HEK293 (cell line): ENCODE measurements around the gene CTBP1.

Source experiments
- CTCF ChIP-seq: fragments of 450-650 bp; formaldehyde crosslinking; IDR thresholded peaks from 2 replicates; pipeline ENCODE4 v1.5.1; 2016; ENCODE audit warnings: missing biosample characterization, missing genetic modification characterization
- INSM2 ChIP-seq: fragments of 450-650 bp; formaldehyde crosslinking; IDR thresholded peaks from 2 replicates; pipeline ENCODE4 v1.5.1; 2016; ENCODE audit warnings: missing biosample characterization, missing genetic modification characterization
- YY1 ChIP-seq: fragments of 450-650 bp; formaldehyde crosslinking; IDR thresholded peaks from 2 replicates; pipeline ENCODE4 v1.5.1; 2018; ENCODE audit warnings: missing biosample characterization, missing genetic modification characterization
- ZBTB49 ChIP-seq: fragments of 450-650 bp; formaldehyde crosslinking; IDR thresholded peaks from 2 replicates; pipeline ENCODE4 v1.5.1; 2016; ENCODE audit warnings: missing biosample characterization, missing genetic modification characterization, low read depth
- ZFP3 ChIP-seq: fragments of 450-650 bp; formaldehyde crosslinking; IDR thresholded peaks from 2 replicates; pipeline ENCODE4 v1.5.1; 2016; ENCODE audit warnings: low read depth, missing biosample characterization, missing genetic modification characterization
- ZNF121 ChIP-seq: fragments of 450-650 bp; formaldehyde crosslinking; IDR thresholded peaks from 2 replicates; pipeline ENCODE4 v1.5.1; 2016; ENCODE audit warnings: missing biosample characterization, missing genetic modification characterization
- ZNF239 ChIP-seq: fragments of 450-650 bp; formaldehyde crosslinking; IDR thresholded peaks from 2 replicates; pipeline ENCODE4 v1.5.1; 2016; ENCODE audit warnings: missing biosample characterization, missing genetic modification characterization
- ZNF416 ChIP-seq: fragments of 450-650 bp; formaldehyde crosslinking; IDR thresholded peaks from 2 replicates; pipeline ENCODE4 v1.5.1; 2016; ENCODE audit warnings: missing biosample characterization, missing genetic modification characterization
- ZNF777 ChIP-seq: fragments of 450-650 bp; formaldehyde crosslinking; IDR thresholded peaks from 2 replicates; pipeline ENCODE4 v1.5.1; 2017; ENCODE audit warnings: missing biosample characterization, missing genetic modification characterization, borderline replicate concordance
- ZSCAN30 ChIP-seq: fragments of 450-650 bp; IDR thresholded peaks from 2 replicates; pipeline ENCODE4 v1.5.1; 2018; ENCODE audit warnings: missing biosample characterization, mild to moderate bottlenecking, missing genetic modification characterization, moderate library complexity
- TF ChIP-seq, protein P1 (sequence below): fragments of 450-650 bp; formaldehyde crosslinking; IDR thresholded peaks from 2 replicates; pipeline ENCODE4 v1.5.1; 2016; ENCODE audit warnings: missing biosample characterization, missing genetic modification characterization
- TF ChIP-seq, protein P2 (sequence below): fragments of 450-650 bp; formaldehyde crosslinking; IDR thresholded peaks from 2 replicates; pipeline ENCODE4 v1.5.1; 2016; ENCODE audit warnings: missing biosample characterization, missing genetic modification characterization
- TF ChIP-seq, protein P3 (sequence below): fragments of 450-650 bp; formaldehyde crosslinking; IDR thresholded peaks from 2 replicates; pipeline ENCODE4 v1.5.1; 2017; ENCODE audit warnings: missing biosample characterization, missing genetic modification characterization

DNA sequence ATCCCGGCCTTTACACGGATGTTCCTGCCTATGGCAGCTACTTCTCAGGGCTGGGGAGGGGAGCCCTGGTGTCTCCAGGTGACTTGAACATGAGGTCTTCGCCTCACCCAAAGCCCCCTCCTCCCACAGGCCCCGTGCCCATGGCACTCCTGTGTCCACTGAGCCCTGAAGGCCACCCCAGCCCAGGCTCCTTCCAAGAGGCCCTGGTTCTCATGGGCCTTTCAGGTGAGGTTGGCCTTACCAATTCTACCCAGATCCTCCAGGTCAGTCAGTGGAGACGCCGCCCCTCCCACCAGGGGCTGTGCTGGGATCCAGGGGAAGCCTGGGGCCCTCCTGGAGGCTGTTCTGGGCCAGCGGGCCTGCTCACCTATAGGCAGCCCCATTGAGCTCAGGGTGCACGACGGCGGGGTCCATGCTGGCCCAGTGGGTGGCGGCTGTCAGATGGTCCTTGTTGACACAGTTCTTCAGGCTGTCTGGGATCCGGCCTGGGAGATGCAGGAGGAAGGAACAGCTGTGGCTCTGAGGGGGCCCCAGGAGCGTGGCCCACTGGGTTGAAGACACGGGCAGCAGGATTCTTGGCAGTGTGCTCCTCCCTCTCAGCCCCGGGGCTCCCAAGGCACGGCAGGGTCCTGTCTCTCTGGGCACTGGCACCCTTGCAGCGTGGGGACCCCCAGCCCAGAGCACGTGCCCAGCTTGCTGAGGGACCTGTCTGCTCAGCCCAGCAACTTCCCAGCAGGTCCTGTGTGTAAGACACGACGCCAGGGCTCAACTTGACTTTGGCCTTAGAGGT is 36.2 kb downstream of the CTBP1 start:
- TF ChIP-seq ZNF121 (tag by site-specific recombination), result no peak
- TF ChIP-seq, protein P1, sequence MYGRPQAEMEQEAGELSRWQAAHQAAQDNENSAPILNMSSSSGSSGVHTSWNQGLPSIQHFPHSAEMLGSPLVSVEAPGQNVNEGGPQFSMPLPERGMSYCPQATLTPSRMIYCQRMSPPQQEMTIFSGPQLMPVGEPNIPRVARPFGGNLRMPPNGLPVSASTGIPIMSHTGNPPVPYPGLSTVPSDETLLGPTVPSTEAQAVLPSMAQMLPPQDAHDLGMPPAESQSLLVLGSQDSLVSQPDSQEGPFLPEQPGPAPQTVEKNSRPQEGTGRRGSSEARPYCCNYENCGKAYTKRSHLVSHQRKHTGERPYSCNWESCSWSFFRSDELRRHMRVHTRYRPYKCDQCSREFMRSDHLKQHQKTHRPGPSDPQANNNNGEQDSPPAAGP (tag by site-specific recombination), result no peak
- no peak for TF ChIP-seq ZNF416 (tag by site-specific recombination)
- TF ChIP-seq CTCF (tag by site-specific recombination), result no peak
- no peak for TF ChIP-seq YY1 (tag by site-specific recombination)
- TF ChIP-seq ZFP3 (tag by site-specific recombination), result no peak
- TF ChIP-seq INSM2 (tag by site-specific recombination), result no peak
- no peak for TF ChIP-seq ZNF239 (tag by site-specific recombination)
- TF ChIP-seq, protein P2, sequence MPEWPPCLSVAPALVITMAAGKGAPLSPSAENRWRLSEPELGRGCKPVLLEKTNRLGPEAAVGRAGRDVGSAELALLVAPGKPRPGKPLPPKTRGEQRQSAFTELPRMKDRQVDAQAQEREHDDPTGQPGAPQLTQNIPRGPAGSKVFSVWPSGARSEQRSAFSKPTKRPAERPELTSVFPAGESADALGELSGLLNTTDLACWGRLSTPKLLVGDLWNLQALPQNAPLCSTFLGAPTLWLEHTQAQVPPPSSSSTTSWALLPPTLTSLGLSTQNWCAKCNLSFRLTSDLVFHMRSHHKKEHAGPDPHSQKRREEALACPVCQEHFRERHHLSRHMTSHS (tag by site-specific recombination), result no peak
- TF ChIP-seq ZNF777 (tag by site-specific recombination), result no peak
- TF ChIP-seq, protein P3, sequence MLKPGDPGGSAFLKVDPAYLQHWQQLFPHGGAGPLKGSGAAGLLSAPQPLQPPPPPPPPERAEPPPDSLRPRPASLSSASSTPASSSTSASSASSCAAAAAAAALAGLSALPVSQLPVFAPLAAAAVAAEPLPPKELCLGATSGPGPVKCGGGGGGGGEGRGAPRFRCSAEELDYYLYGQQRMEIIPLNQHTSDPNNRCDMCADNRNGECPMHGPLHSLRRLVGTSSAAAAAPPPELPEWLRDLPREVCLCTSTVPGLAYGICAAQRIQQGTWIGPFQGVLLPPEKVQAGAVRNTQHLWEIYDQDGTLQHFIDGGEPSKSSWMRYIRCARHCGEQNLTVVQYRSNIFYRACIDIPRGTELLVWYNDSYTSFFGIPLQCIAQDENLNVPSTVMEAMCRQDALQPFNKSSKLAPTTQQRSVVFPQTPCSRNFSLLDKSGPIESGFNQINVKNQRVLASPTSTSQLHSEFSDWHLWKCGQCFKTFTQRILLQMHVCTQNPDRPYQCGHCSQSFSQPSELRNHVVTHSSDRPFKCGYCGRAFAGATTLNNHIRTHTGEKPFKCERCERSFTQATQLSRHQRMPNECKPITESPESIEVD (tag by site-specific recombination), result no peak
- TF ChIP-seq ZBTB49 (tag by site-specific recombination), result no peak
- no peak for TF ChIP-seq ZSCAN30 (tag by site-specific recombination)
